Mammary epithelial cell (primary cell): Measurements from ENCODE around the gene CLPX.

Experiments used
- EZH2 ChIP-seq: IDR thresholded peaks from 2 replicates; pipeline ENCODE4 v1.6.1; 2012; ENCODE audit warnings: low read length, inconsistent platforms, borderline replicate concordance
- TF ChIP-seq, protein P1 (sequence below), 2 donors: IDR thresholded peaks in 1 of 2; conservative IDR thresholded peaks in 1 of 2; 2 replicates each; pipeline ENCODE4 v1.5.1; 2011 to 2012; ENCODE audit warnings: inconsistent platforms in 2 of 2, low read length in 2 of 2, mild to moderate bottlenecking in 2 of 2, control low read depth in 1 of 2, low read depth in 1 of 2; ENCODE audit not compliant: insufficient read depth in 1 of 2; ENCODE audit errors: extremely low read depth in 1 of 2

DNA sequence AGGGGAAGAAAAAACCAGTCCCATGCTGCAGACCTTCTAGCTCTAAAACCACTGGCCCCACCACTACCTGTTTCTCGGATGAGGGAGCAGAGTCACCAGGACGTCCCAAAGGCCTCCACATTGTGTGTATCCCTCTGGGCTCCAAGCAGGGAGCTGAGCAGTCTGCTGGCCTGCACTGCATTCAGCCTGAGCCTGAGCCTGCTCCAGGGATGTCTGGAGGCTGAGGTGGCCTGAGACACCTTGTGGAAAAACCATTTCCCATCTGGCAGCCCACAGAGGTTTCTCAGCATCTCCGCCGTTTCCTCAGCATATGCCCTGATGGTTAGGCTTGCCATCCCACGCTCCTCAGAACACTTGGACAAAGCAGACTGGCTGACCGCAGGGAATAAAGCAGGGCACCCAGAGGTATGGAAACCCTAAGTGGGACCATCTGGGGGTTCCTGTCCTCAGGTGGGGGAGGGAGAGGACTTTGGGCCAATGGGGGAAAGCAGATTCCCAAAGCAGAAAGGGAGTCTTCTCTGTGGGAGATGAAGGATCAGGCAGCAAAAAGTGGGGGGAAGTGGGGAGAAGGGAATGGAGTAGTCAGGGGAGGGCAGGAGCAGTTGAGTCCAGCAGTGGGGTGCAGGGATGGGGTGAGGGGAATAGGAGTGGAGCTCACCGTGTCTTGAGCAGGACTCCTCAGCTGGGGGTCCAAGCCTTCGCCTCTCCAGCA is 25.8 kb upstream of the CLPX start, which contains the start of gene CILP:
- TF ChIP-seq, protein P1, sequence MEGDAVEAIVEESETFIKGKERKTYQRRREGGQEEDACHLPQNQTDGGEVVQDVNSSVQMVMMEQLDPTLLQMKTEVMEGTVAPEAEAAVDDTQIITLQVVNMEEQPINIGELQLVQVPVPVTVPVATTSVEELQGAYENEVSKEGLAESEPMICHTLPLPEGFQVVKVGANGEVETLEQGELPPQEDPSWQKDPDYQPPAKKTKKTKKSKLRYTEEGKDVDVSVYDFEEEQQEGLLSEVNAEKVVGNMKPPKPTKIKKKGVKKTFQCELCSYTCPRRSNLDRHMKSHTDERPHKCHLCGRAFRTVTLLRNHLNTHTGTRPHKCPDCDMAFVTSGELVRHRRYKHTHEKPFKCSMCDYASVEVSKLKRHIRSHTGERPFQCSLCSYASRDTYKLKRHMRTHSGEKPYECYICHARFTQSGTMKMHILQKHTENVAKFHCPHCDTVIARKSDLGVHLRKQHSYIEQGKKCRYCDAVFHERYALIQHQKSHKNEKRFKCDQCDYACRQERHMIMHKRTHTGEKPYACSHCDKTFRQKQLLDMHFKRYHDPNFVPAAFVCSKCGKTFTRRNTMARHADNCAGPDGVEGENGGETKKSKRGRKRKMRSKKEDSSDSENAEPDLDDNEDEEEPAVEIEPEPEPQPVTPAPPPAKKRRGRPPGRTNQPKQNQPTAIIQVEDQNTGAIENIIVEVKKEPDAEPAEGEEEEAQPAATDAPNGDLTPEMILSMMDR (conservative IDR thresholded peaks at IDR 0.05 in 1 of 2, IDR thresholded peaks at IDR 0.05 in 1 of 2; ENCODE audit: extremely low read depth in 1 of 2, insufficient read depth in 1 of 2, low read depth in 1 of 2, low read length in 2 of 2), result no peak
- no peak for TF ChIP-seq EZH2
